KG1 (cell line): ENCODE results near the gene NNAT.

Experiments
- DNase-seq: peaks from one replicate; lab custom pipeline; 2025; lab: John Stamatoyannopoulos, UW

NNAT gene

GRCh38 chr20:37502654-37503053 is 18.4 kb upstream of the NNAT start:
- DNase-seq = no peak

GRCh38 chr20:37503256-37503927 is 17.7 kb upstream of the NNAT start:
- no peak for DNase-seq

- DNase-seq = no peak
Measured at GRCh38 chr20:37504404-37505096, 16.5 kb upstream of the NNAT start.

GRCh38 chr20:37505263-37506151 is 15.5 kb upstream of the NNAT start:
- DNase-seq = no peak

GRCh38 chr20:37506152-37506725 is 14.8 kb upstream of the NNAT start:
- DNase-seq = no peak

GRCh38 chr20:37510226-37510625 is 10.8 kb upstream of the NNAT start:
- no peak for DNase-seq

- no peak for DNase-seq
Measured at GRCh38 chr20:37511610-37512275, 9.3 kb upstream of the NNAT start.

GRCh38 chr20:37513779-37514359 is 7.2 kb upstream of the NNAT start:
- no peak for DNase-seq

GRCh38 chr20:37515876-37516275 is 5.2 kb upstream of the NNAT start:
- no peak for DNase-seq

- DNase-seq = no peak
Measured at GRCh38 chr20:37516811-37517750, 4.0 kb upstream of the NNAT start.

GRCh38 chr20:37518059-37518458 is 3.0 kb upstream of the NNAT start:
- no peak for DNase-seq

GRCh38 chr20:37518606-37519507 is 2.2 kb upstream of the NNAT start:
- DNase-seq = no peak

GRCh38 chr20:37519508-37520418 is 1.3 kb upstream of the NNAT start:
- no peak for DNase-seq

- no peak for DNase-seq
Measured at GRCh38 chr20:37520419-37520955, 563 bp upstream of the NNAT start.

- no peak for DNase-seq
Measured at GRCh38 chr20:37522260-37523011, 1.4 kb downstream of the NNAT start.

GRCh38 chr20:37523012-37523391 is 2.0 kb downstream of the NNAT start:
- DNase-seq = no peak
